CD4-positive, alpha-beta T cell treated with Interleukin-15 for 1 hour (primary cell): Measurements from ENCODE around the gene LHFPL2.
"Not testable (repeated sequence)": the region's sequence is repeated elsewhere in the genome, so short reads cannot be mapped to it uniquely, and the experiment has no call there.

Source experiments
- DNase-seq: peaks from one replicate; pipeline ENCODE4 v3.0.0-alpha.2; 2020

Gene LHFPL2, protein sequence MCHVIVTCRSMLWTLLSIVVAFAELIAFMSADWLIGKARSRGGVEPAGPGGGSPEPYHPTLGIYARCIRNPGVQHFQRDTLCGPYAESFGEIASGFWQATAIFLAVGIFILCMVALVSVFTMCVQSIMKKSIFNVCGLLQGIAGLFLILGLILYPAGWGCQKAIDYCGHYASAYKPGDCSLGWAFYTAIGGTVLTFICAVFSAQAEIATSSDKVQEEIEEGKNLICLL

DNA sequence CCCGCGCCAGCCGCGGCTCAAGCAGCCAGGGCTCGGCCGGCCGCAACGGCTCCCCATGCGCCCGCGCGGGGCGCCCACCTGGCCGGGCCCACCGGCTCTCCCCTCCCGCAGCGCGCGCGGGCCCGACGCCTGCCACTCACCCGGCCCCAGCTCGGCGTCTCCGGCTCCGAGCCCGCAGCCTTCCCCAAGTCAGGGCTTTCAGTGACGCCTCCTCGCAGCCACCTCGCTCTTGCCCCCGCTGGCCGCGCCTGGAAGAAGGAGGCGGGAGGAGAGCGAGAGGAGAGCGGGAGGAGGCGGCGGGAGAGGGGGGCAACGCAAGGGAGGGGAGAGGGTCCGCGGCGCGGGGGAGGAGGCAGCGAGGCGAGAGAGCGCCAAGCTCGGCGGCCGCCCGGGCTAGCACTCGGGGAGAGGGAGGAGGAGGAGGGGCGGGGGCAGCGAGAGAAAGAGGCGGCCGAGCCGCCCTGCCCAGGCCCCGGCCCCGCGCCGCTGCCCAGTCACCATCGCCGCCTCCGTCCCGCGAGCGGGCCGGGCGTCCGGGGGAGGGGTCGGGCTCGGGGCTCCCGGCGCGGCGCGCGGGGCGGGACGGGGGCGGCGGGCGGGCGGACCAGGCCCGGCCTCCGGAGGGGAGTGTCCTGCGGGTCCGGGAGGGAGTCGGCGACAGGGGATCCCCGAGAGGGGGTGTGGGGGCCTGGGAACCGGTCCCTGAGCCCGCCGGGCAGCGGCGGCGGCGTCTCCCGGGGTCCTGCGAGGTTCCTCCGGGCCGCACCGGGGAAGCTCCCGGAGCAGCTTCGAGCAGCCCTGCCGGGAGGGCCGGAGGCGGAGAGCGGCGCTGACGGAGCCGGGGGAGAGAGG is at the start of gene LHFPL2:
TSS of gene LHFPL2 (minus strand) at position 414 of the 852 bp plus-strand sequence. CDS start 138,559 bp downstream, outside the sequence.
- peak; percentile 19 for DNase-seq

DNA sequence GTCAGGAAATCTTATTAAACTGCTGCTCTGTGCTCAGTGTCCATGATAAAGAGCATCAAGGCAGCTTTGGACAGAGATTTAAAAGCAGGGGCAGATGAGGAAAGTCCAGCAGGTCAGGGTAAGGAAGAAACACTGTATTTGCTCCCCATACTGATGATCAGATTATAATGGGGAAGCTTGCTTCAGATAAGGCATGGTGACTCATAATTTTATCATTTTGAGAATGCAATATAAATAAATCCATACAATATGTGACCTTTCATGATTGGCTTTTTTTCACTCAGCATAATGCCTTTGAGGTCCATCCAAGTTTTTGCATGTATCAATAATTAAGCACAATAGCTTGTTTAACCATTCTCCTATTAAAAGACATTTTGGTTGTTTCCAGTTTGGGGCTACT is 48.1 kb upstream of the LHFPL2 start:
- DNase-seq, result no peak

DNA sequence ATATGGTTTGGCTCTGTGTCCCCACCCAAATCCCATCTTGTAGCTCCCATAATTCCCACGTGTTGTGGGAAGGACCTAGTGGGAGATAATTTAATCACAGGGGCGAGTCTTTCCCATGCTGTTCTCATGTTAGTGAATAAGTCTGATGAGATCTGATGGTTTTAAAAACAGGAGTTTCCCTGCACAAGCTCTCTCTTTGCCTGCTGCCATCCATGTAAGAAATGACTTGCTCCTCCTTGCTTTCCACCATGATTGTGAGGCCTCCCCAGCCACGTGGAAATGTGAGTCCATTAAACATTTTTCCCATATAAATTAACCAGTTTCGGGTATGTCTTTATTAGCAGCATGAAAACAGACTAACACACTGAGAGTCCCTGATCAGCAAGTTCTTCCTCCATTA is 47.5 kb upstream of the LHFPL2 start:
- DNase-seq, result not testable (repeated sequence)

DNA sequence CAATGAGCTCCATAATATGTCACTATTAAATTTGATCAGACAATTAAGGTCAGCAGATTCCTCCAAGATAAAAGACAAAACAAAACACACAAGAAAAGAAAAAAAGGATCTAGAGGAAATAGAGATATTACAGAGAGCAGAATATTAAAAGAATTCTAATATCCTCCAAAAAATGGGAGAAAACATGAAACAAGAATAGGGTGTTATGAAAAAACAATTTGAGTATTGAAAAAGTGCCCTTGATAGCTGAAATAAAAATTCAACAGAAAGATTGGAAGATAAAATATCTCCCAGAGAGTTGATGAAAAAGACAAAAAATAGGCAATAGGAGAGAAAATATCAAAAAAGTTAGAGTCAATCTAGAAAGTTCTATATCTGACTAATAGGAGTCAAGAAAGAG is 44.8 kb upstream of the LHFPL2 start:
- DNase-seq, result no peak

DNA sequence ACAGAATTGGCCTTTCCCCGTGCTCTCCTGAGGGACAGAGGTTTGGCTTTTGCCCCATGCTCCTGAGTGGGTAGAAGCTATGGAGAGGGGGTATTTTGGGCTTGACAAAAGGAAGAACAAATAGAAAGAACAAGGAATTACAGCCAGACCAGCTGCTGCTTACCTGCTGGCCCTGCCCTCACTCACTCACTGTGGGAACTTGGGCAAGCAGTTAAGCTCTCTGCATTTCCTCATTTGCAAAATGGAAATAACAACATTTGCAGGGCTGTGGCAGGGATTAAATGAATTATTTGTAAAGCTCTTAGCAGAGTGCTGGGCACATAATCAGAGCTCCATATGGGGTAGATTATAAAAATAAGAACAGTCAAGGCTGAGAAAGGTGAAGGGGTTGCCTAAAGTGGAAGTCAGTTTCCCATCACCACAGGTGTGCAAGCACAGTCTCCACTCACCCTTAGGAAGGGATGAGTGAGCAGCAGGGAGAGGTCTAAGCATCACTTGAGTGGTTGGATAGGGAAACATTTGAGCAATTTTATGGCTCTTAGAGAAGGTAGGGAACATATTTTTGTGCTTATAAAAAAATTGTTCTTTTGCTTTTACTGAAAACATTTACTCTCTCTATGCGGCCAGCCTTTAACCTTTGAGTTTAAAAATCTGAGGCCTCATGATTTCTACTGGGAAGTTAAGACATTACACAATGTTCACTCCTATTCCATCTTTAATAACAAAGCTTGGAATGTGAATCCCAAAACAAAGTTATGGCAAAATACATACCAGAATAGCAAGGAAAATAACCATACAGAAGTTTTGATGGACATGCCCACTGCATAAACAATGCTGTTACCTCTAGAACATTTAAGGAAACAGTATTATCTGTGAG is 42.8 kb upstream of the LHFPL2 start:
- no peak for DNase-seq

DNA sequence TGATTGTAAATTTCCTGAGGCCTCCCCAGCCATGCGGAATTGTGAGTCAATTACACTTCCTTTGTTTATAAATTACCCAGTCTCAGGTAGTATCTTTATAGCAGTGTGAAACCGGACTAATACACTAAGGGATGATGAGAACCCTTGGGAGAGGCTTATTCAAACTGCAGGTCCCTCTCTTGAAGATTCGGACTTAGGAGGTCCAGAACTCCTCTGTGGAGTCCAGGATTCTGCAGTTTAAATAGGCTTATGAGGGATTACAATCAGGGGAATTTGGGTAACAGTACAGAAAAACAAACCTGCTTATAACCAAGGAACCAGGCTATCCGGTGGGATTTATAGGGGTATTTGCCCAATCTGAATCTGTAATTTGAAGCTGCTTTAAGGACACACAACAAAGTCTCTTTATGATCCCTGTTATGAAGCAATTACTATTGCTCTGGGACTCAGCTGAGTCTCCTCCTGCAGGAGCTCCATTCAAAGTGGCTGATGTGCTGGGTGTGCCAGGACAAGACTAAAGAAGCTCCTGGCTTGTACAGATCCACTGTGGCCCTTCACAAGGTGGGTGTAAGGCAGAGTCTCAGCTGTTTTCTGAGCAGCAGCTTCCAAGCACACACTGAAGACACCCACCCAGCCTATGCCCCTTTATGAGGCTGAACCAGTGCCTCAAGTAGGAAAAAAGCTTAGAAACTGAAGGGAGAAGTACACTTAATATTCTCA is 41.8 kb upstream of the LHFPL2 start:
- no peak for DNase-seq

DNA sequence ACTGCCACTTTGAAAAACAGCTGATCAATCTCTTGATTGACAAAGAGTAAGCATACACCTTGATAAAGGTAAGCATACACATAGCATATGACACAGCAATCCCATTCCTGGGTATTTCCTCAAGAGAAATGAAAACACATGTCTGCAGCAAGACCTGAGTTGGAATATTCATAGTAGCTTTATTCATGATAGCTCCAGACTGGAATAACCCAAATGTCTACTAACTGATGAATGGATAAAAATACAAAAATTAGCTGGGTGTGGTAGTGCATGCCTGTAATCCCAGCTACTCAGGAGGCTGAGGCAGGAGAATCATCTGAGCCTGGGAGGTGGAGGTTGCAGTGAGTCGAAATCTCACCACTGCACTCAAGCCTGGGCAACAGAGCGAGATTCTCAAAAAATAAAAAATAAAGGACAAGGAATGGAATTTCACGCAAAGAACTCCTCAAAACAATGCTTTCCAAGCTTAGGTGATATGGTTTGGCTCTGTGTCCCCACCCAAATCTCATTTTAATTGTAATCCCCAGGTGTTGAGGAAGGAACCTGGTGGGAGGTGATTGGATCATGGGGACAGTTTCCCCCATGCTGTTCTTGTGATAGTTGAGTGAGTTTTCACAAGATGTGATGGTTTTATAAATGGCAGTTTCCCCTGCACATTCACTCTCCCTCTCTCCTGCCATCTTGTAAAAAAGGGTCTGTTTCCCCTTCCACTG is 41.1 kb upstream of the LHFPL2 start:
- no peak for DNase-seq

DNA sequence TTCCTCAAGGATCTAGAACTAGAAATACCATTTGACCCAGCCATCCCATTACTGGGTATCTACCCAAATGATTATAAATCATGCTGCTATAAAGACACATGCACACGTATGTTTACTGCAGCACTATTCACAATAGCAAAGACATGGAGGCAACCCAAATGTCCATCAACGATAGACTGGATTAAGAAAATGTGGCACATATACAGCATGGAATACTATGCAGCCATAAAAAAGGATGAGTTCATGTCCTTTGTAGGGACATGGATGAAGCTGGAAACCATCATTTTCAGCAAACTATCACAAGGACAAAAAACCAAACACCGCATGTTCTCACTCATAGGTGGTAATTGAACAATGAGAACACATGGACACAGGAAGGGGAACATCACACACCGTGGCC is 38.9 kb upstream of the LHFPL2 start:
- not testable (repeated sequence) for DNase-seq

DNA sequence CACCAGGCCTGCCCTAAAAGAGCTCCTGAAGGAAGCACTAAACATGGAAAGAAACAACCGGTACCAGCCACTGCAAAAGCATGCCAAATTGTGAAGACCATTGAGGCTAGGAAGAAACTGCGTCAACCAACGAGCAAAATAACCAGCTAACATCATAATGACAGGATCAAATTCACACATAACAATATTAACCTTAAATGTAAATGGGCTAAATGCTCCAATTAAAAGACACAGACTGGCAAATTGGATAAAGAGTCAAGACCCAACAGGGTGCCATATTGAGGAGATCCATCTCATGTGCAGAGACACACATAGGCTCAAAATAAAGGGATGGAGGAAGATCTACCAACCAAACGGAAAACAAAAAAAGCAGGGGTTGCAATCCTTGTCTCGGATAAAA is 35.3 kb upstream of the LHFPL2 start:
- DNase-seq, result not testable (repeated sequence)

DNA sequence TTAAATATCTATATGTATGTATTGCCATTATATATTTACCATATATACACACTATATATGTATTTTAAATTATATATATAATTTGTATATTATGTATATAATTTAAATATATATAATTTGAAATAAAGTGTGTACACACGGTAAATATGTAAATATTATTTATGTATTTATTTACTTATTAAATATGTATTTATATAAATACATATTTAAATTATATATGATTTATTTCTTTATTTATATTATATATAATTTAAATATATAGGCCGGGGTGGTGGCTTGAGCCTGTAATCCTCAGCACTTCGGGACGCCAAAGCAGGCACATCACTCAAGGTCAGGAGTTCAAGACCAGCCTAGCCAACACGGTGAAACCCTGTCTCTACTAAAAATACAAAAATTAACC is 31.3 kb upstream of the LHFPL2 start:
- no peak for DNase-seq

DNA sequence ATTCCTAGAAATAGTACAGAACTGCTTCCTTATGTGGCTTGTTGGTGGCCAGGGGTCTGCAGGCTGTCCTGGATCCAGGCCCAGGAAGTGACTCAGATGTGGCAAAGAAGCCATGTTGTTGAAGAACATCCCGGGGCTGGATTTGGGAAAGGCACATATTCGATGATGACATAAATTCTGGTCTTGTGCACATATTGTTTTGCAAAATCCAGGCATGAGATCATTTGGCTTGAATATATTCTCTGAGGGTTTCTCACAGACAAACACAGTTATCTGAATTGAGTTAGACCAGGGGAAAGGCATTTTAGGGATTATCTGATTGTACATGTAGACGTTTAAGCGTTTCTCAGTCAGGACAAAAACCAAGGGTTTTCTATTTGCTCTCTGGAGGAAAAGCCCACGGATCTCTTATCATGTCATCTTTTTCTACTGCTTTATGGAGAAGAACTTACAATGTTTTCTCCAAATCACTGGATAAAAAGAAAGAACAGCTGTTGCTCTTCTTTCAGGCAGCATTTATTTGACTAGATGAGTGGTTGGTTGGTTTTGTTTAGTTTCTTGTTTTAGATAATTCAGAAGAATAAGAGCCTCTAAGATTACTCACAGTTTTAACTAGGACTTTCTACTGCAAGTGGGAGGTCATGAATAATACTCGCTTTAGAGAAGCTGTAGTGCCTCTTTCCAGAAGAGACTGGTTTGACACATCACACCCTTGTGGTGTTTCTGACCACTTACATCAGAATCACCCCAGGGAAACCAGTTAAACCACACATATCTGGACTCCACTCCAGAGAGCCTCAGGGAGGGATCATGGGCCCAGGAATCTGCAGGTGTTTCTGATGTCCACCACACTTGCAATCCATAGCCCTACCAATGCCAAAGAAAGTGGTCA is 29.5 kb upstream of the LHFPL2 start:
- DNase-seq, result no peak

DNA sequence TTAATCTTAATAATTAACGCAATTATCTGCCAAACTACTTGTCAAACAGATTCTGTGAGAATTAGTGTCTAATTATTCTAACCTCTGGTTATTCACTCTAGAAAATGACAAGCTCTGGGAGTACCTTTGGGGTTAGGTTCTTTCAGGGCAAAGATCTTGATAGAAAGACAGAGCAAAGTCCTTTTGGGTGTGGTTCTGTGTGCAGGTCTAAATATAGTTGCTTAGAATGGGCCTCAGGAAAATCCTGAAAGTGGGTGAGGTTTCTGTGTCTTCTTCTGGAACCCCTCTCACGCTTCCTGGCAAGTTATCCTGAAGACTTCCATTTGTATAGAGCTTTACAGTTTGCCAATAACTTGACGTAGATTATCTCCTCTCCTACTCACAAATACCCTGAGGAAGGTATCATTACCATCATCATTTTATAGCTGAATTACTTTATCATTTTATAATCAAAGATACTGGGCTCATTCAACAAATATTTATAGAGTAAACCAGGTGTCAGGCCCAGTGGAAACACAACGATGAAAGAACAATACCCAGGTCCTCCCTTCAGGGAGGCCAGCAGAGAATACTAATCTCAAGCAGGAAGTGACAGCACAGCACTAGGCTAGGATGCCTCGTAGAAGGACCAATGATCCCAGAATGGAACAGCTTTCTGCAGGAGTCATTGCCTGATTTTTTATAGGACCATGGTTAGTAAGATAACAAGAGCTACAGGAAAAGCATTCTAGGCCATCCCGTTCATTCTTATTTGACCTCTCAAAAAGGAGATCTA is 27.6 kb upstream of the LHFPL2 start:
- DNase-seq, result no peak

DNA sequence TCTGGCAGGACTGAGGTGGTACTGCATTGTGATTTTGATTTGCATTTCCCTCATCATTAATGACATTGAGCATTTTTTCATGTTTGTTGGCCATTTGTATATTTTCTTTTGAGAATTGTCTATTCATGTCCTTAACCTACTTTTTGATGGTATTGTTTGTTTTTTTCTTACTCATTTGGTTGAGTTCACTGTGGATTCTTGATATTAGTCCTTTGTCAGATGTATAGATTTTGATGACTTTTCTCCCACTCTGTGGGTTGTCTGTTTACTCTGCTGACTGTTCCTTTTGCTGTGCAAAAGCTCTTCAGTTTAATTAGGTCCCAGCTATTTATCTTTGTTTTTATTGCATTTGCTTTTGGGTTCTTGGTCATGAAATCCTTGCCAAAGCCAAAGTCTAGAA is 25.3 kb upstream of the LHFPL2 start:
- not testable (repeated sequence) for DNase-seq

DNA sequence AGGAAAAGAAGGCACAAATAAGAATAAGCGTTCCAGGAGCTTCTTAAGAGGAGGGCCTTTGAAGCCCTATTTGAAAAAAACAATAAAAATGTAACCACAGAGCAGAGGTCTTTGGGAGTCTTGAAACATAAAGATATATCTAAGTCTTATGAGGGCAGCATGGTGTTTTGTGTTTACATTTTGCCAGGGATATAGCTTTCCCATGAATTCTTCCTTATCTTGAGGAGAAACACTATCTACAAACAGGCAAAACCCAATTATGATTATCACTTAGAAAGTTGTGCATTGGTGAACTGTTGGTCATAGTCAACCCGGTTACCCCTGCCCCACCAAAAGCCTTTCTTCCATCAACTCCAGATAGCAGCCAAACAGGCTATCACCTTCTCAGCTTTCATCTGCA is 23.6 kb upstream of the LHFPL2 start:
- no peak for DNase-seq

DNA sequence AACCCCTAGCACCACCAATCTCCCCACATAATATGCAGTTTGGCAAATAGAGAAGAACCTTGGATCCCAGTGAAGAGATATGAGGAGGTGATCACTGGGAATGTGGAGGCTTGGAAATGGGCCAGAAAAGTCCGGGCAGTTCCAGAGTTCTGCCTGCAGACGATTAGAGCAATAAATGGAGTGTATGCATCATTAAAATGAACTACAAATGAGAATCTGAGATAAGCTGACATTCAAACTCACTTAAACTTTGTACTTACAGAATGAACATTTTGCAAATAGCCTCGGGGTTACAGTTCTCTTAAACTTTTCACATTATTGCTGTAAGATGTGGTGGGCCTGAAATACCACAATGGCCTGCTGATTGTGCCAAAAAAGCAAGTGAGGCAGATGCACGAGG is 23.0 kb upstream of the LHFPL2 start:
- no peak for DNase-seq

DNA sequence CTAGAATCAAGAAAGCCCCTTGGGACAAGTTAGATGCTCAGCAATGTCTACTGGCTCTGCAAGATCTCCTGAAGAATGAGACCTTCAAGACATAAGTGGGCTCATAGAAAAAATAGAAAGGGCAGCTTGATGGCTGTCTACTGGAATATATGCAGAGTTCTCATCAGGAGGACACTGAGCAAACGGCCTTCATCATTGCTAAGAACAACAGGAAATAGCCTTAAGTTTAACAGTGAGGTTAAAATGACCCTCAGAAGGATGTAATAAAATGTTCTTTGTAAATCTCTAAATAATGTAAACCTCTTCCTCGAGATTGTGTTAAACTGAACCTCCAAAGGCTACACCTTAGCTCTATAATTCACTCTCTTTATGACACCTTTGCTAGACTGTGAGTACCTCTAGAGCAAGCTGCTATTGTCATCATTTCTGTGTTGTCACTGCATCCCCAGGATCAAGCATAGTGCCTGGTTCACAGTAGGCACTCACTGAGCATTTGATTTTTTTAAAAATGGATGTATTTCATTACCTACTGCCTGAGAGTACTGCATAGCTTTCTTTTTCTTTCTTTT is 22.2 kb upstream of the LHFPL2 start:
- DNase-seq, result no peak

DNA sequence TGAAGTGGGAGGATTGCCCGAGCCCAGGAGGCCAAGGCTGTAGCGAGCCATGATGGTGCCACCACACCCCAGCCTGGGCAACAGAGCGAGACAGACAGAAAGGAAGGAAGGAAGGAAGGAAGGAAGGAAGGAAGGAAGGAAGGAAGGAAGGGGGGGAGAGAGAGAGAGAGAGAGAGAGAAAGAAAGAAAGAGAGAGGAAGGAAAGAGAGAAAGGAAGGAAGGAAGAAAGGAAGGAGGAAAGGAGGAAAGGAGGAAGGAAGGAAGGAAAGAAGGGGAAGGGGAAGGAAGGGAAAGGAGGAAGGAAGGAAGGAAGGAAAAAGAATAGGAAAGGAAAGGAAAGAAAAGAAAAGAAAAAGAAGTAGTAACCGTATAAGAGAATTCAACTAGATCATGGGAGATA is 20.8 kb upstream of the LHFPL2 start:
- no peak for DNase-seq

DNA sequence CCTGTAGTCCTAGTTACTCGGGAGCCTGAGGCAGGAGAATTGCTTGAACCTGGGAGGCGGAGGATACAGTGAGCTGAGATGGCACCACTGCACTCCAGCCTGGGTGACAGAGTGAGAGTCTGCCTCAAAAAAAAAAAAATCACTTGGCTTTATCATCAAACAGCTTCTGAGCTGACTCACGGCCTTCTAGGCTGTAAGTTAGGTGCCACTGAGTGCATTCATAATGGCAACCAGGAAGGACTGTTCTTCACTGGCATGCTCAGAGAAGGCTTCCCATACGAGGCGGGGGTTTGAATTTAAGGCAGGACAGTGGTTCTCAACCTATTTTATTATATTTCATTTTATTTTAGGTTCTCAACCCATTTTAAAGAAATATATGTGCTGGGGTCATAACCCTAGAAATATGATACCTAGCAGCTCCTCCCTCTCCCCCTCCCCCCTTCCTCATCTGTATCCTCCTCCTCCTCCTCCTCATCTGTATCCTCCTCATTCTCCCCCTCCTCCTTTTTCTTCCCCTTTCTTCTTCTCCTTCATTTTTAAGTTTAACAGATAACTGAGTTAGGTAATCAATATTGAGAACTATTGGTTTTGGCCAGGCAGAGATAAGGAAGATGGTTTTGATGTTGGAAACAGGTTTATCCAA is 19.0 kb upstream of the LHFPL2 start:
- no peak for DNase-seq

DNA sequence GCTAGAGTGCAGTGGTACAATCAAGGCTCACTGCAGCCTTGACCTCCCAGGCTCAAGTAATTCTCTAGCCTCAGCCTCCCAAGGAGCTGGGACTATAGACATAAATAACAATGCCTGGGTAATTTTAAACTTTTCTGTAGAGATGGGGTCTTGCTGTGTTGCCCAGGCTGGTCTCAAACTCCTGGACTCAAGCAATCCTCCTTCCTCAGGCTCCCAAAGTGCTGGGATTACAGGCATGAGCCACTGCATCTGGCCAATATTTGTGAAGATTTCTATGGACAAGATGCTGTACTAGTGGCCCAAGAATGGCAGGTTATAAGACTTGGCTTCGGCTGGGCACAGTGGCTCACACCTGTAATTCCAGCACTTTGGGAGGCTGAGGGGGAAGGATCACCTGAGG is 18.4 kb upstream of the LHFPL2 start:
- not testable (repeated sequence) for DNase-seq
